Mesenteric fat pad (tissue), 1 donor: ENCODE measurements around the gene NEK6. TPM values are rescaled to one million over a fixed set of nuclear protein-coding genes. Genes with fewer than 3 reads are reported as not detected.

Experiments used
- DNase-seq: peaks from one replicate; pipeline ENCODE4 v3.0.0-alpha.2; 2020; ENCODE audit warnings: low spot score
- total RNA-seq: library from RNA; stranded (reverse); fragmentation: NEBNext Ultra II Directional; extraction: Animal tissue kit (Norgen Biotek cat#: 25700); gene quantifications from one replicate; pipeline ENCODE4 v1.2.1, GENCODE V29; 2021
- donor health status: DM: yes; HTN: yes; CAD: no.

NEK6 gene
- total RNA-seq, 1 donor from 2014 or later, result 97.9 TPM

DNA sequence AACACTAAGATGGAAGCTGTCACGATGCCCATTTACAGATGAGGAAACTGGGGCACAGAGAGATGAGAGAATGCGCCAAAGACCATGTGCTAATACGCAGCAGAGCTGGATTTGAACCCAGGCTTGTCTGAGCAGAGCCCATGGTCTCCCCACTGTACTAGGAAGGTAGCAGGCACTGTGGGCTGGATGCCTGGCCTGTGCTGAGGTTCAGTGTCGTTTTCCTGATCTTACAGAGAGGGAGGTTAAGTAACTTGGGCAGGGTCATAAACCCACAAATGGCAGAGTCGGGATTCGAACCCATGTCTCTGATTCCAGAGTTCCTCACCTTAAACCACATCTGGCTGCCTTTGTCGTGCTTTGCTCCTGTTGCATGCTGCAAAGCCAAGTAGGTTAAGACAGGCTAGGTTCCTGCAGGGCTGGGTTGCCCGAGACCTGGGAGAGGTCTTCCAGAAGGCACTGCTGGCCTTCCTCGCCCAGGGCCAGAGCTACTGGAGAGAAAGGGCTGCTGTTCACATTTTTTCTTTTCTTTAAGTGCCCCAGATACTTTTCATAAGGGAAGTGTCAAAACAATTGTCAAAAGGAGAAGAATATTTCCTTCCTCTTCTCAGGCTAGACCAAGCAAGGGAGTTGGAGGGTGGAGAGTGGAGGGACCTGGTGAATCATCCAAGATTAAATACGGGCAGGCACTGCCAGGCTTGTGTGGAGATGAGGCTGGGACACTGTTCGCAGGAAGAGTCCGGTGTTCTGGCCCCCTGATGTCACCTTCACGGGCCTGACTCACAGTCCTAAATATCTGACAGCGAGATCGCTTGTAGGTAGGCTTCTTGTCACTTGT, 3.2 kb downstream of the NEK6 start:
- no peak for DNase-seq

DNA sequence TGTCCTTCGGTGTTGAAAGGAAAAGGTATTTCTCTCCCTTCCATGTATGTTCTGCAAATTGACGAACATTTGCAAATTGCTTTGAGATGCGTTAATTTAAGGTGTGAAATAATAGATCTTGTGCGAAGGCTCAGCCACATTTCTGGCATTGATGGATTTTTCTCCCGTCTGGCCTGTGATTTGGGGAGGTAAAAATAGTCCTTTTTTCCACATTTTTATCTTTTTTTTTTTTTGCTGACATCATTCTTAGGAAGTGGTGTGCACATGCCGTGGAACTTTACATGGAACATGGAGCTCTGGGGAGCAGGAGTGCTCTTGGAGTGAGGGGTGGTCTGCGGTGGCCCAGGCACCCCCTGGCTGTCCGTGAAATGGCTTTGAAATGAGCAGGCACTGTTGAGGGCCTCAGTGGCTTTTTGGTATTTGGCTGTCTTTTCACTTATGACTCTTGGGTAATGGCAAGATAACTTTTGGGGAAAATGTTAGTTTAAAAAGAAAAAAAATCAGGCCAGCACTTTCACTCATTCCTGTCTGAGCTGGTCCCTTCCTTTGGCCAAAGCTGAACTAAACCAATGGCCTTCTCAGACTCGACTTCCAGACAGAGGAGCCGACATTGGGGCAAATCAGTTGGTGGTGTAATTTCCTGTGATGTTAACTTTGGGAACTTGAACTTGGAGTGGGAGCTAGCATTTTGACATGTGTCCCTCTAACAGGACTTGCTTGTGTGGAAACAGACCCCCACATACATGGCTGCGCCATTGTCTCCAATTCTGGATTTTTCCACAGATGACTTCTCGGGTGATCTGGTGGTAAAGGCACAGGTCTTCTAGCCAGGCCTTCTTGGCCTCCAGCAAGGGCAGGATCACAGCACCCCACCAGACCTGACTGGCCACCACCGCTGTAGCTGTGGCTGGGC, 4.2 kb downstream of the NEK6 start:
- no peak for DNase-seq

DNA sequence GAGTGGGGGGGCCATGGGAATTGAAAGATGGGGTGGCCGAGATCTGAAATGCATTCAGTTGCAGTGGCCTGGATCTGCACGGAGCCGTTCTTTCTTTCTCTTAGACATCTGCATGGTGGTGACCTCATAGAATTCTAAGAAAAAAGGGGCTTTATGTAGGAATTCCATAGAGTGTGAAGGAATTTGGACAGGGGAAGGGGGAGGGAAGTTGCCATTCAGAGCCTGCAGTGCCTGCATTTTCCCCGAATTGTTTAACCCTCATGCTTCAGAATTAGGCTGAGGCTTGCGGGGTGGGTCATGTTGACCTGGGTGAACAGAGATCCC, 4.9 kb downstream of the NEK6 start:
- DNase-seq, result no peak

DNA sequence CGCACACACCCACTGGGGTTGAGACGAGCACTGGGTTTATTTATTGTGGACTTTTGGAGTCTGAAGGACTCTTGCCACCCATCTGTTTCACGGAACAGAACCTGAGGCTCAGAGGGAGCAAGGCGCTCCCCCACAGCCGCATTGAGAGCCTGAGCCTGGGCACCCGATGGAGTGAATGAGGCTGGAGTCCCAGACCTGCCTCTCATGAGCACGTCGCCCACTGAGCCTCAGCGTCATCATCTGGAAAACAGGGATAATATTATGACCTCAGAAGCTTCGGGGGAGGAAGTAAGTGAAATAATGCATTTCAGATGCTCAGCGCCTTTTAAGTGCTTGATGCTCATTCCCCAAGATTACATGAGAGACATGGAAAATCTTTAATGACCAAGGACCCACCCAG, 5.5 kb downstream of the NEK6 start:
- no peak for DNase-seq

DNA sequence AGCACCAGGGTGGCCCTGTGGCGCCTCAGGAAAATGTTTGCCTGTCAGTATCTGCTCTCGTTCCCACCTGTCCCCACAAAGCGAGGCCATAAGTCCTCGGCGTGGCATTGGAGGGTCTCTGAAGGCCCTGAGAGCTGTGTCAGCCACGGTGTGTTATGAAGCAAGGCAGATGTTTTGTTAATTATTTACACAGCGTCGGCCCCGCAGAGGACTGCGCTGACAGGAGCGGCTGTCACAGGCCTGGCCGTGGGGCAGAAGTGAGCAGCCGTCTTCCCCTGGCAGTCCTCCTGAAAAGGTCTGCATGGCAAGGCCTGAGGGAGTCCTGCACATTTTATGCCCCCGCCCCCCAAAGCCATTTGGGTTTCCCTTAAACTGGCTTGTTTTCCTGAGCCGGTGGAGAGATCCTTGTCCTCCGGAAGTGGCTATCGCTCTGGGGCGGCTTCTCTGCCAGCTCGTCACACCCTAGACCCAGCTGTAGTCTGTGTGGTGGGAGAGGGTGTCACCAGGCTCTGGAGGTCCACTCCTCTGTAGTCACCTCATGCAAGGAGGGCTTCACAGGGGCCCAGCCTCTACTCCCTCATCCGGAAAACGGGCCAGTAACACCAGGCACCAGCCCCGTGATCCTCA, 6.2 kb downstream of the NEK6 start:
- DNase-seq, result no peak

DNA sequence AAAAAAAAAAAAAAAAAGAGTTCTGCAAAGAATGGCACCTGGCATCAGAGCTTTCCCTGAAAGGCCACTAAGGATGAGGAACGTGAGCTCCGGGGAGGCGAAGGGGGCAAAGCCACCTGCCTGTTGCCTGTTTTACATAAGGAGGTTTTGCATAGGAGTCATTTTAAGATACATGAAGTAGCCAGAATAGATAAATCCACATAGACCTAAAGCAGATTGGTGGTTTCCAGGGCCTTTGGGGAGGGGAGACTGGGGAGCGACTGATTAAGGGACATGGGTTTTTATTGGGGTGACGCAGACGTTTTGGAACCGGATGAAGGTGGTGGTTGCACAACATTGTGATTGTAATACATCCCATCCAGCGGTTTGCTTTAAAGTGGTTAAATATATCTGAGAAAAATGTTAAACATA, 7.1 kb downstream of the NEK6 start:
- no peak for DNase-seq

DNA sequence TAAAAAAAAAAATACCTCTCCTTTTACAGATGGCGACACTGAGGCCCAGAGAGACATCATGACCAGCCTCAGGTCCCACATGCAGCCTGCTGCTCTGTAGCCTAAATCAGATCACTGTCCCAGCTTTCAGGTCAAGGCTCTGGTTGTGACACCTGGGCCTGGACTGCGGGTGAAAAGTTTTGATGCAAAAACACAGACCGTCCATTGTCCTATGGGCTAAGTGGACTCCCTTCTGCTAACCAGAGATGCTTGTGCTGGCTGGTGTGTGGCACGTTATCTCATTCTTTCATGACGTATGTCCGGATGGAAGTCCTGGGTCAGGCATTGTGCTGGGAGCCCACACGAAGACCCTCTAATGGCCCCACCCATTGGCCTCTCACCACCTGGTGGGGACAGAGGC, 7.8 kb downstream of the NEK6 start:
- no peak for DNase-seq

DNA sequence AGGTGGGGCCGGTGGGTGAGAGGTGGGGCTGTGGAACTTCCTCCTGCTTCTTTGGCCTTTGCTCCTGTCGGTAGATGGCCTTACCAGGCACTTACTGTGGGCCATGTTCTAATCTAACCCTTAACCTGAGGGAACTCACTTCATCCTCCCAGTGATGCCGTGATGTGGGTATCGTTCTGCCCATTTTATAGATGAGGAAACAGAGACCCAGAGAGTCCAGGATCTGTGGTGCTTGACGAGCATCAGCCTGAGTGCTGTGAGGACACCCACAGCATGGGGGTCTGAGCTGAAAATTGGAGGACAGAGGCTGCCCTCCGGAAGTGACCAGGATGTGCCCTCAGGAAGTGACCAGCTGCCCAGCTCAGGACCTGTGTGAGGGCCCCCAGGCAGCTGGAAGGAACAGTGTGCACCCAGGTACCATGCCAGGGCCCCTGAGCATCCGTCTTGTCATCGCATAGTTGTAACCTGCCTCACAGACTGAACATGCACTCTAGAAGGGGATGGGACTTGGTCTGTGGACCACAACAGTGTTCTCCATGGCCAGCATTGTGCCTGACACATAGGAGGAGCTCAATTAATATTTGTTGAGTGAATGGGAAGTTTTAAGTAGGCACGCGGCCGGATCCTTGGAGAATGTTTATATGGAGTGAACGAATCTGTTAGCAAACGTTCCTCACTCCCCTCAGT, 8.5 kb downstream of the NEK6 start:
- DNase-seq, result no peak

DNA sequence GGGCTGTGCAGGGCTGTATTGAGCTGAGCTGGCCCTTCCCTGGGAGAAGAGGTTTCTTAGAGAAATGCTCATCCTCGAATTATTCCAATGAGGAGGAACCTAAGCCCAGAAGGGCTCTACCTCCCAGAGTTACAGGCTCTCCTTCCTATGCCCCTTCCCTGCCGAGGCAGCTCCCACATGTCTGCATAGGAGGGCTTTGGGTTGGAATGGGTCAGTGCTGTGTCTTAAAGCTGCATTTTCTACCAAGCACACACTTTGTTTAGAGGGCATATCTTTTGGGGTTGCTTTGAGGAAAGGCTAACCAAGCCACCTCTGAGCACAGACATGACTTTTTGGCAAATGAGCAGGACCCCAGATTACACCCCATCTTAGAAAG, 9.1 kb downstream of the NEK6 start:
- DNase-seq, result no peak

DNA sequence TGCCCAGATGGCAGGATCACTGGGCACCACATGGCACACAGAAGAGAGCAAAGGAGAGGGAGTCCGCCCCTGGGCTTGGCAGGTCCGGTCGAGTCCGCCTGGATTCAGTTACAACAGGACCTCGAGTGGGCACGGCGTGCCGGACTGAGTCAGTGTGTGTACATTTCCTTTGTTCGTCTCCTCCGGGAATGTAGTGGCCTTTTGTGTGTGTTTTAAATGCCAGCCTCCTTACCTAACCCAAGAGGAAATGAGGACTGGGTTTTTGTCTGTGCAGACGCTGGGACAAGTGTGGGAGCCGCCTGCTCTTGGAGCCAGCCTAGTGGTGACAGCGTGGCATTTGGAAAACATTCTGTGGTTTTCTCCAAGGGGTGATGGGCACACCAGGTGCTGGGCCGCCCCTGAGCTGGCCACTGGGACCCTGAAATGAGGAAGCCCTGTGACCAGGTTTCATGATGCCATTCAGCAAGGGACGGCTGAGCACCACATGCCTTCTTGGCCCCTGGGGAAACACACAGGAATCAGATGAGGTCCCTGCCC, 9.6 kb downstream of the NEK6 start:
- no peak for DNase-seq

DNA sequence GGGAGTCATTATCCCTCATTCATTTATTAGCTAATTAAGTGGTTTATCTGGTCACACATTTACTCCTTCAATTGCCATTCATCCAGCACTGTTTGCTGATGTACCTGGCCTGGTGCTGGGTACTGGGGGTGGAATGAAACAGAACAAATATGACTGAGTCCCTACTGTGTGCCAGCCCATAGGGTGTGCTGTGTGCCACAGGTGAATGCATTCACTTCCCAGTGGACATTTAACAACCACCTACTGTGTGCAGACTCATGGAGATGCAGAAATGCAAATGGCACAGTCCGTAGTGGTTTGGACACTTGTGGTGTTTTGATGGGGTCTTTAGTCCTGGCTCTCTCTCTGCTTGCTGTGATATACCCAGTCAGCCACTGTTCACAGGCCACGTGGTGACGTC, 10.5 kb downstream of the NEK6 start:
- DNase-seq, result no peak

DNA sequence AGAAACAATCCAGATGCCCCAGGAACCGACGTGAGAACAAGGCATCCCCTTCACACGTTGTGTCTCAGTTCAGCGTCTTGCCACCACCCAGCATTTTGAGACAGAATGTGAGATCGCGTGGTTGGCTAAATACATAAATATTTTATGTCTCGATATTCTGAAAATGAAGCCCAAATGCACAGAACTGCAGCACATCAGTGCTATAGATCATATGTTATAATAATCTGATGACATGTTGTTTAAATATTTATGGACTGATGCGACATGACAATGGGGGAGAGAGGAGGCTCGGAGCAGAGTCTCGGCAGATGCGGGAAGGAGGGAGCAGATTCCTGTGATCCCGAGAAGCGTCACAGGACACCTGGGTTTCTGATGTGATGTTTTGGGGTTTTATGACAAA, 10.9 kb downstream of the NEK6 start:
- no peak for DNase-seq

DNA sequence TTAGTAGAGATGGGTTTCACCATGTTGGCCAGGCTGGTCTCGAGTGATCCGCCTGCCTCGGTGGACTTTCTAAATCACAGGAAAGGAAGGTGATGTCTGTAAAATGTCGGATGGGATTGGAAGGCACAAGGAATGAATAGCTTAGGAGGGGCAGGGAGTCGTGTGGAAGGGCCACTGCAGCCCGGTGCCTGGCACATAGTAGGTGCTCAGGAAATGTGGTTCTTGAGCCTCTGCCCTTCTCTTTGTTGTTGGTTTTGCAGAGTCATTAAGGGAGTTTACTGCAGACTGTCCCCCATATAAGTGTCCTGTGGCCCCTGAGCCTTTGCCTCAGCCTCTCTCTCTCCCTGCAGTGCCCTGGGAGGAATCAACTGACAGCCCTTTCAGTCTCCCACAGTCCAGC, 11.8 kb downstream of the NEK6 start:
- DNase-seq, result no peak

DNA sequence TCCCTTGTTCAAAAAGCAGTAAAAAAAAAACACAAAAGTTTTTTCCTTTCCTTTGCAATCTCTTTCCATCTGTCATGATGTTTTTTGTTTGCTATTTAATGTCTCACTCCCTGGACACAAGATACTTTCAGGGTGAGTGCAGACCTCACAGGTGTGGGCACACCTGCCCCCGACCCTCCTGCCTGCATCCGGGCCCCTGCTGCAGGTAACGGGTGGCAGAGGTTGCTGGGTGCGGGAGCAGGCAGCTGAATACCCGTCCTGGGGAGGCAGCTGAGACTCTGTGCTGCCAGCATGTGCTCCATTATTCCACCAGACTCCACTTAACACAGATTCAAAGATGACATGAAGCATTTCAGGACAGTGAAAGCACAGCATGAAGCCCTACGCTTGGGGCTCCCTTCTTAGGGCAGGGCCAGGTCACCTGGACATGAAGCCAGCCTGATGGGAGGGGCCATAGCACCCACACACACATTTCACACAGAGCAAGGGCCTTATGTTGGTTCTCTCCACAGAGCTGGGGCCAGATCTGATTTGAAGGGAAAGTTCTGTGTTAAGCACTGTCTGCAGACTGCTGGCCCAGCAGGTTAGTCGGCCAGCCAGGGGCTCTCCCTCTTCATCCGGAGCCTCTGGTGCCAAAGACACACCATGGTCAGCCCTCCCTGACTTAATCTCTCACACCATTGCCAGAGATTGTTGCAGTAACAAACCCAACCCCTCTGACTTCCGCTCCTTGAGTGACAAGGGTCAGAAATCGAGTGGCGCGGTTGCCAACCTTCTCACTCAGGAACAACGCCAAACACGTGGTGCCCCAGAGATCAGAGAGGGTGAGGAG, 13.0 kb downstream of the NEK6 start:
- DNase-seq, result no peak

DNA sequence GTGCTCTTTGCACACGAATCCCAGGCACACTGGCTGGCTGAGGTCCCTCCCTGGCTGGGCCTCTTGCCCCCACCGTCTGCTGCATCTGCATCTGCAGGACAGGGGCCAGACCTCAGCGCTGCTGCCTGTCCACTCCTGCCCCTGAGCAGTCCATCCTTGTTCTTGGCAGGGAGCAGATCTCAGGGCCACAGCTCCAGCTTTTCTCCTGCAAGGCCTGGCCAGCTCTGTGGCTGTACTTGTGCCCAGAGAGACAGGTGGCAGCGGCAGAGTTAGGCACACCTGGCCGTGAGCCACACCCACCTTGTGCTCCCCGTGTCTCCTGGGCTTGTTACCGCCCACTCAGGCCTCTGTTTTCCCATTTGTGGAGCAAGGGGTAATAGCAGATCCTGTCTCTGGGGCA, 13.9 kb downstream of the NEK6 start:
- no peak for DNase-seq

DNA sequence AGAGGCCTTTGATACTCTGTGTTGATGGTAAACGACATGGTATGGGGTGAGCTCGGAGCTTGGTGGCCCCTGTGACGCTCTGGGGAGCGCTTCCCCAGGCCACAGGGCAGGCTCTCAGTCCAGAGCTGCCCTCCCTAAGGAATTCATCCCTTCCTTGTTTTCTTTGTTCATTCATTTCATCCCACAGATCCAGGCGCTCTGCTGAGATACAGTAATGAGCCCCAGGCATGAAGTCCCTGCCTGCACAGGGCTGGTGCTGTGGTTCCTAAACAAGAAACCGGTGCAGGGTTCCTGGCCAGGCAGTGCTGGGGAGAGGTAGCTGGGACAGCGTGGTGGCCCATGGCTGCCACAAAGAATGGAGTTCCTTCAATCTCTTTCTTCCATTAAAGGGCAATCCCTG, 14.4 kb downstream of the NEK6 start:
- no peak for DNase-seq

DNA sequence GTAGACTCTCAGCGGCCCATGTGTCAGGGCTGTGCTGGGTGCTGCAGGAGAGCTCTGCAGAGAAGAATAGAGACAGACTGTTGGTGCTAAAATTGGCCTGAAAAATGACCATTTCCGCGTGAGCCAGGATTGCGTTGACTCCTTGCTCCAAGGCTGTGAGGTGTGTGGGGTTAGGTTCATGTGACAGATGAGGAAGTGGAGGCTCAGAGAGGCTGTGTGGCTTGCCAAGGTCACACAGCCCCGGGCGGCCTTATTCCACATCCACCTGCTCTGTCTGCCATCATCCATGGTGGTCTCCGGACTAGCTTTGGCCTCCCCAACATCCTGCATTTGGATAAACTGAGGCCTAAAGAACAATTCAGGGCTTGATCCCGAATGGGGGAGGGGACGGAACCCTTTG, 15.2 kb downstream of the NEK6 start:
- no peak for DNase-seq

DNA sequence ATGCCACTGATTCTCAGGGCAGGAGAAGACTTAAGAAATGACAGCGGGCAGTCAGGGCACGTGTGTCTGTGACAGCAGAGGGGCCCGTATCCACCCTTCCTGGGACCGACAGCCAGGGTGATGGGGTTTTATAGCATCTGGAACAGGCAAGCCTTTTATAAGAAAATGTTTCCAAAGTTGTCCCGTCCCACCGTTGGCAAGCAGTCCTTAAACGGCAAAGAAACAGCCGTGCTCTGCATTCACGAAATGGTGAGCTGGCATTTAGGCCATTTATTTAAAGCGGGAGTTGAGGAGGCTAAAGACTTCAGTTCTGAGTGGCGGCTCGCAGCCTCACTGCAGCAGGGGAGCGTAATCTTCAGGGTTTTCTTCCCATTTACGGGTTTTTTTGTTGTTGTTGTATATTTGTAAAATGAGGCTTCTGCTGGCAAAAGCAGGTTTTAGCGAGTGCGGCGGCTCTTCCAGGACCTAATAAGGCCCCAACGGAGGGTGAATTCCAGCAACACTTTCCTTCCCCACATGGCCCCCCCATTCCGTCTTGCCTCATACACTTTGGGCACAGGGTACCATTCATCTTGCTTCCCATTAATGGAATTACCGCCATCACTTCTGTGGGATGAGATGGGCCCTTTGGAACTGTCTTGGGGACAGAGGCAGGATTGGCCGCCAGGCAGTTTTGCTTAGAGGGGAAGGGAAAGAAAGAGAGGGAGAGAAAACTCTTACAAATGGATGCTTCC, 15.8 kb downstream of the NEK6 start:
- DNase-seq, result no peak

DNA sequence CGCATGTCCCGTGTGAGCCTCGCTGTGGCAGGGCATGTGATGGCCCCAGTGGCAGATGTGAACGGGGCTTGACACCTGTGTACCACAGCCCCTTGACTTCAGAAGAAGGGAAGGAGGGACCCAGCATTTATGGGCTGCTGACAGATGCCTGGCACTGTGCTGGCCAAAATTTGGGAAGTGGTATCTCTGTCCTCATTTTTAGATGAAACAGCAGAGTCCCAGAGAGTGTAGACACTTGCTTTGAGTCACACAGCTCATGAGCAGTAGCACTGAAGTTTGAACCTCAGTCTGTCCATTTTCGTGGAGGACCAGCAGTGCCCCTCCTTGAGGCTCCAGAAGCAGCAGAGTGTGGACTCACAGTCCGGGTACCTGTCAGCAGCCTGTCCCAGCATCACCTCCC, 16.5 kb downstream of the NEK6 start:
- DNase-seq, result no peak

DNA sequence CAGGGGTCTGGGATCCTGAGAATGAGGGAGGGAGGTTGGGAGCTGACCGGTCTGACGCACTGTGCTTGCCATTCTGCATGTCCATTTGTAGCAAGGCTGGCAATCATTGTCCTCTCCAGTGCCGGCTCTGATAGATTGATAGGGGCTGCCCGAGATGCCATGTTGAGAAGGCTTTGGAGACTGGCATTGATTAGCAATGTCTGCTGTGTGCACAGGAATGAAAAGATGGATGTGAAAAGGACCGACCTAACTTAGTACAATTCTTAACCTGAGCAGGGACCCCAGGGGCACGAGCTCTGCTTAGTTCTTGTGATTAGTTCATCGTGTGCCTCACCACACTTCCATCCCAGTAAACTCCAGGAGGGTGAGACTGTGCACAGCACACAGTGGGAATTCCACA, 17.0 kb downstream of the NEK6 start:
- no peak for DNase-seq
